C4-2B (cell line): ENCODE measurements around the gene CCDC9B.

Experiments
- ZFX ChIP-seq: fragments of 450-650 bp; IDR thresholded peaks from 2 replicates; pipeline ENCODE4 v1.6.1; 2017
- TF ChIP-seq, protein P1 (sequence below): fragments of 450-650 bp; conservative IDR thresholded peaks from 2 replicates; pipeline ENCODE4 v1.5.1; 2017; ENCODE audit warnings: mild to moderate bottlenecking

DNA sequence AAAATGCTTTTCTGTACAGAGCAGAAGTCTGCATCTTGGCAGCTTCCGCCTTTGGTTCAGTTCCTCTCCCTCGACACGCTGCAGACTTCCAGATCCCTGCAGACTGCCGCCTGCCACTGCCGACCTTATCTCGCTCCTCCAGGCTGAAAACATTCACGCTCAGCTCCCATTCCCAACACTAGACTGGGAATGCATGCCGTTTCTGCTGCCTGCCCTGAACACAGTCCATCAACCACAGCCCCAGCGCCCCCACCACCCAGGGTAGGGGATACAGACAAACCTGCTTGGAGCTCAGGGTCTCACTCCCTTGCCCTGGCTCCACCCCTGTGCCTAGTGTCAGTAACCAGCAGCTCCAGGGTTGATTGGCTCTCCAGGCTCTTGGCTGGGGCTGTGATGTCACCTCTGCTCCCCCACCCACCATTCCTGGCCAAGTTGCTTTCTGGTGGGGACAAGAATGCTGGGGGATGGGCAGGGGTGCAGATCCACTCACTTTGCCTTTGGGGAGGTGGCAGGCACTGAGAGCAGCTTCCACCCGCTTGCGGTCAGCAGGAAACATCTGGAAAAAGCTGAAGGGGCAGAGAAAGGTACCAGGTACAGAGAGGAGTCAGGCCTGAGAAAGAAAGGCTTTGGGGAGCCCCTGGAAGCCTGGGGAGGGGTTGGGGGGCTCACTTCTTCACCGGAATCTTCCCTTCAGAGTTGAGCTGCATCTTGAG lies 39.1 kb downstream of the CCDC9B start:
- TF ChIP-seq, protein P1, sequence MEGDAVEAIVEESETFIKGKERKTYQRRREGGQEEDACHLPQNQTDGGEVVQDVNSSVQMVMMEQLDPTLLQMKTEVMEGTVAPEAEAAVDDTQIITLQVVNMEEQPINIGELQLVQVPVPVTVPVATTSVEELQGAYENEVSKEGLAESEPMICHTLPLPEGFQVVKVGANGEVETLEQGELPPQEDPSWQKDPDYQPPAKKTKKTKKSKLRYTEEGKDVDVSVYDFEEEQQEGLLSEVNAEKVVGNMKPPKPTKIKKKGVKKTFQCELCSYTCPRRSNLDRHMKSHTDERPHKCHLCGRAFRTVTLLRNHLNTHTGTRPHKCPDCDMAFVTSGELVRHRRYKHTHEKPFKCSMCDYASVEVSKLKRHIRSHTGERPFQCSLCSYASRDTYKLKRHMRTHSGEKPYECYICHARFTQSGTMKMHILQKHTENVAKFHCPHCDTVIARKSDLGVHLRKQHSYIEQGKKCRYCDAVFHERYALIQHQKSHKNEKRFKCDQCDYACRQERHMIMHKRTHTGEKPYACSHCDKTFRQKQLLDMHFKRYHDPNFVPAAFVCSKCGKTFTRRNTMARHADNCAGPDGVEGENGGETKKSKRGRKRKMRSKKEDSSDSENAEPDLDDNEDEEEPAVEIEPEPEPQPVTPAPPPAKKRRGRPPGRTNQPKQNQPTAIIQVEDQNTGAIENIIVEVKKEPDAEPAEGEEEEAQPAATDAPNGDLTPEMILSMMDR: no peak
- TF ChIP-seq ZFX: no peak
